Liver (tissue), 9 donors: Measurements from ENCODE around the gene IL9R. TPM values are rescaled to one million over a fixed set of nuclear protein-coding genes. Genes with fewer than 3 reads are reported as not detected.

Experiments used
- DNase-seq: peaks from one replicate; pipeline ENCODE4 v3.0.0-alpha.2; 2017; ENCODE audit warnings: low spot score
- H3K27ac ChIP-seq, 2 donors: one replicate each; pipeline ENCODE4 v1.7.0; 2013; ENCODE audit warnings: inconsistent platforms in 2 of 2, low read length in 2 of 2, control low read depth in 1 of 2, low read depth in 1 of 2, mild to moderate bottlenecking in 1 of 2
- H3K27me3 ChIP-seq, 4 donors: one replicate each; pipeline versions ENCODE4 v1.6.1 to v1.7.0; 2013; ENCODE audit warnings: low read length in 3 of 4, inconsistent platforms in 1 of 4, mild to moderate bottlenecking in 1 of 4, moderate library complexity in 1 of 4; ENCODE audit not compliant: control insufficient read depth in 4 of 4, insufficient read depth in 4 of 4
- H3K36me3 ChIP-seq, 4 donors: one replicate each; pipeline versions ENCODE4 v1.6.1 to v1.7.0; 2013; ENCODE audit warnings: low read length in 3 of 4, mild to moderate bottlenecking in 3 of 4, low read depth in 1 of 4, moderate library complexity in 1 of 4; ENCODE audit not compliant: control insufficient read depth in 4 of 4, insufficient read depth in 3 of 4
- H3K4me1 ChIP-seq, 4 donors: one replicate each; pipeline versions ENCODE4 v1.6.1 to v1.7.0; 2013; ENCODE audit warnings: low read length in 3 of 4, mild to moderate bottlenecking in 3 of 4, moderate library complexity in 1 of 4; ENCODE audit not compliant: control insufficient read depth in 4 of 4, insufficient read depth in 4 of 4
- H3K4me3 ChIP-seq, 3 donors: one replicate each; pipeline versions ENCODE4 v1.6.1 to v1.7.0; 2013; ENCODE audit warnings: low read length in 3 of 3, control low read depth in 1 of 3, low read depth in 1 of 3, mild to moderate bottlenecking in 1 of 3
- H3K9ac ChIP-seq, 2 donors: one replicate each; pipeline ENCODE4 v1.7.0; 2013; ENCODE audit warnings: low read length in 2 of 2, mild to moderate bottlenecking in 2 of 2, moderate library complexity in 2 of 2, control low read depth in 1 of 2, low read depth in 1 of 2
- H3K9me3 ChIP-seq, 4 donors: one replicate each; pipeline versions ENCODE4 v1.6.1 to v1.7.0; 2013; ENCODE audit warnings: low read length in 3 of 4; ENCODE audit not compliant: control insufficient read depth in 4 of 4
- ATF3 ChIP-seq: IDR thresholded peaks from 2 replicates; pipeline ENCODE4 v1.6.1; 2016; ENCODE audit warnings: antibody characterized with exemption
- CTCF ChIP-seq: fragments of 150-350 bp; IDR thresholded peaks from 2 replicates; pipeline ENCODE4 v1.5.1; 2017; ENCODE audit warnings: improper control_type of control experiment, low read depth, low read length; ENCODE audit not compliant: missing input control
- EGR1 ChIP-seq, 2 donors: IDR thresholded peaks; 2 replicates each; pipeline ENCODE4 v1.6.1; 2016 to 2018; ENCODE audit warnings: antibody characterized with exemption in 2 of 2, low read depth in 2 of 2
- FOXA1 ChIP-seq: IDR thresholded peaks from 2 replicates; pipeline ENCODE4 v1.6.1; 2016; ENCODE audit warnings: antibody characterized with exemption
- FOXA2 ChIP-seq: IDR thresholded peaks from 2 replicates; pipeline ENCODE4 v1.6.1; 2016; ENCODE audit warnings: antibody characterized with exemption
- GABPA ChIP-seq, 2 donors: IDR thresholded peaks in 1 of 2; conservative IDR thresholded peaks in 1 of 2; 2 replicates each; pipeline ENCODE4 v1.6.1; 2016; ENCODE audit warnings: antibody characterized with exemption in 2 of 2, mild to moderate bottlenecking in 1 of 2, moderate library complexity in 1 of 2
- HNF4A ChIP-seq, 2 donors: conservative IDR thresholded peaks; 2 replicates each; pipeline ENCODE4 v1.6.1; 2016; ENCODE audit warnings: antibody characterized with exemption in 2 of 2, mild to moderate bottlenecking in 2 of 2
- HNF4G ChIP-seq: IDR thresholded peaks from 2 replicates; pipeline ENCODE4 v1.6.1; 2016; ENCODE audit warnings: antibody characterized with exemption
- JUND ChIP-seq, 2 donors: IDR thresholded peaks; 2 replicates each; pipeline ENCODE4 v1.6.1; 2016; ENCODE audit warnings: antibody characterized with exemption in 2 of 2
- NR2F2 ChIP-seq: IDR thresholded peaks from 2 replicates; pipeline ENCODE4 v1.6.1; 2016; ENCODE audit warnings: antibody characterized with exemption
- RAD21 ChIP-seq, 2 donors: IDR thresholded peaks; 2 replicates each; pipeline ENCODE4 v1.6.1; 2016; ENCODE audit warnings: antibody characterized with exemption in 2 of 2, mild to moderate bottlenecking in 2 of 2
- REST ChIP-seq: IDR thresholded peaks from 2 replicates; pipeline ENCODE4 v1.6.1; 2016; ENCODE audit warnings: antibody characterized with exemption, mild to moderate bottlenecking
- RXRA ChIP-seq, 2 donors: IDR thresholded peaks; 2 replicates each; pipeline ENCODE4 v1.6.1; 2017 to 2018; ENCODE audit warnings: antibody characterized with exemption in 2 of 2, mild to moderate bottlenecking in 1 of 2
- SP1 ChIP-seq: IDR thresholded peaks from 2 replicates; pipeline ENCODE4 v1.6.1; 2018; ENCODE audit warnings: antibody characterized with exemption, mild to moderate bottlenecking
- TAF1 ChIP-seq: conservative IDR thresholded peaks from 2 replicates; pipeline ENCODE4 v1.6.1; 2016; ENCODE audit warnings: antibody characterized with exemption, mild to moderate bottlenecking
- YY1 ChIP-seq: IDR thresholded peaks from 2 replicates; pipeline ENCODE4 v1.6.1; 2016; ENCODE audit warnings: antibody characterized with exemption, mild to moderate bottlenecking
- ZBTB33 ChIP-seq: IDR thresholded peaks from 2 replicates; pipeline ENCODE4 v1.6.1; 2016; ENCODE audit warnings: antibody characterized with exemption
- WGBS: extraction: QIAGEN DNeasy Blood & Tissue Kit; methylation state at CpG from one replicate; pipeline ENCODE4 v1.1.7; 2013; 5-methylcytosine and 5-hydroxymethylcytosine counted together
- polyA plus RNA-seq, 2 donors: library from polyadenylated mRNA; stranded (reverse) in 1 of 2; unstranded in 1 of 2; fragments of 200-250 nt in 1 of 2; fragments of >200 nt in 1 of 2; fragmentation: Nextera tagmentation in 1 of 2; extraction: Ambion mirVana in 1 of 2; gene quantifications; one replicate each; pipeline versions ENCODE4 v1.2.1 to v1.2.3, GENCODE V29; 2013 to 2015
- total RNA-seq, 2 donors: library from RNA; depleted of rRNA; stranded (reverse); fragments of >200 nt; gene quantifications; one replicate each; pipeline ENCODE4 v1.2.3, GENCODE V29; 2014
- TF ChIP-seq, protein P1 (sequence below): IDR thresholded peaks from 2 replicates; pipeline ENCODE4 v1.6.1; 2016; ENCODE audit warnings: antibody characterized with exemption
- donor health status: healthy.
- donor health status: healthy.
- donor health status: healthy.
- donor health status: healthy.
- donor health status: healthy.

Gene IL9R
- total and polyA plus RNA-seq, 4 donors, result 0.05 to 0.08 (median 0.07) TPM; not detected in 1

DNA sequence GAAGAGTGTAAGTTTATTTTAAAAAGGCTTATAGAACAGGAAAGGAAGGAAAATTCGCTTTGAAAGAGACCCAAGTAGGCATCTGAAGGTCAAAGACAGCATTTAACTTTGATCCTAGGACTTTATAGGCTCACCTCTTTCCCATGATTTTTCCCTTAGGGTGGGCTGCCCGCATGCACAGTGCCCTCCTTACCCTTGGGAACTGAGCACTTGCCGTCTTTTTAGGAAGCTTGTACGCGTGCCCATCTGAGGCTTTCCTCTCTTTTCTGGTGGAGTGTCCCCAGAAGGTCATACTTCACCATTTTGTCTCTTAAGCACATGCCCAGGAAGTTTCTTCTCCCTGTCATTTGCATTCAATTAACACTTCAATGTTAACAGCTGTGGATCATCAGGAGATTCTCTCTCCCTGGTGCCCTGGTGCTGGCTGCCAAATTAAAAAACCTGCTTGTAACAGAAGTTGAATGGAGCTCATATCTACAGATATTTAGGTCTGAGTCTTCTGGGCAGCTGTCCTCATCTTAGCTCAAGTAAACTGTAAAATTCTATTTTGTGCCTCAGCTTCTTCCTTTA lies 38.4 kb upstream of the IL9R start:
- H3K4me3 ChIP-seq, result no peak overlapping the region
- DNase-seq, result no peak
- H3K27me3 ChIP-seq, result no peaks in the 10 kb centered on the region
- H3K36me3 ChIP-seq, result no peaks in the 10 kb centered on the region
- WGBS, result 70% methylated on average over 5 of the region's 5 CpGs
- H3K4me1 ChIP-seq, result no peaks in the 10 kb centered on the region
- no peak overlapping the region for H3K9ac ChIP-seq
- no peaks in the 10 kb centered on the region for H3K9me3 ChIP-seq
- no peak overlapping the region for H3K27ac ChIP-seq
- TF ChIP-seq YY1 (no peak), GABPA (IDR thresholded peaks at IDR 0.05 in 1 of 2, conservative IDR thresholded peaks at IDR 0.05 in 1 of 2) (no peak), SP1 (no peak), JUND (IDR thresholded peaks at IDR 0.05) (no peak), REST (no peak), FOXA1 (no peak), ATF3 (no peak), RXRA (IDR thresholded peaks at IDR 0.05) (no peak), NR2F2 (no peak), FOXA2 (no peak), RAD21 (IDR thresholded peaks at IDR 0.05) (no peak), HNF4A (conservative IDR thresholded peaks at IDR 0.05) (no peak), TAF1 (no peak), ZBTB33 (no peak), CTCF (no peak), HNF4G (no peak), EGR1 (IDR thresholded peaks at IDR 0.05; ENCODE audit: low read depth in 2 of 2) (no peak)
- TF ChIP-seq, protein P1, sequence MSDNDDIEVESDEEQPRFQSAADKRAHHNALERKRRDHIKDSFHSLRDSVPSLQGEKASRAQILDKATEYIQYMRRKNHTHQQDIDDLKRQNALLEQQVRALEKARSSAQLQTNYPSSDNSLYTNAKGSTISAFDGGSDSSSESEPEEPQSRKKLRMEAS, result no peak
